Uterus (tissue), 2 donors: ENCODE data around the gene THOC2.

Source experiments
- CTCF ChIP-seq, 4 experiments: fragments of 200-600 bp in 2 of 4; fragments of 450-650 bp in 2 of 4; sonication (generic) in 2 of 4; IDR thresholded peaks; one replicate each; pipeline ENCODE4 v1.5.1; 2016 to 2019; ENCODE audit warnings: antibody characterized with exemption in 4 of 4, mild to moderate bottlenecking in 2 of 4, moderate library complexity in 1 of 4
- POLR2A ChIP-seq, 2 donors: fragments of 450-650 bp; IDR thresholded peaks; one replicate each; pipeline ENCODE4 v1.6.1; 2016; ENCODE audit warnings: antibody characterized with exemption in 2 of 2, mild to moderate bottlenecking in 1 of 2, moderate library complexity in 1 of 2

GRCh38 chrX:123720486-123720885 lies 12.4 kb downstream of the THOC2 start:
- TF ChIP-seq CTCF (IDR thresholded peaks at IDR 0.05) = no peak
- TF ChIP-seq POLR2A (IDR thresholded peaks at IDR 0.05) = no peak
